Measurements from ENCODE around the gene STPG1.

Gene STPG1

DNA sequence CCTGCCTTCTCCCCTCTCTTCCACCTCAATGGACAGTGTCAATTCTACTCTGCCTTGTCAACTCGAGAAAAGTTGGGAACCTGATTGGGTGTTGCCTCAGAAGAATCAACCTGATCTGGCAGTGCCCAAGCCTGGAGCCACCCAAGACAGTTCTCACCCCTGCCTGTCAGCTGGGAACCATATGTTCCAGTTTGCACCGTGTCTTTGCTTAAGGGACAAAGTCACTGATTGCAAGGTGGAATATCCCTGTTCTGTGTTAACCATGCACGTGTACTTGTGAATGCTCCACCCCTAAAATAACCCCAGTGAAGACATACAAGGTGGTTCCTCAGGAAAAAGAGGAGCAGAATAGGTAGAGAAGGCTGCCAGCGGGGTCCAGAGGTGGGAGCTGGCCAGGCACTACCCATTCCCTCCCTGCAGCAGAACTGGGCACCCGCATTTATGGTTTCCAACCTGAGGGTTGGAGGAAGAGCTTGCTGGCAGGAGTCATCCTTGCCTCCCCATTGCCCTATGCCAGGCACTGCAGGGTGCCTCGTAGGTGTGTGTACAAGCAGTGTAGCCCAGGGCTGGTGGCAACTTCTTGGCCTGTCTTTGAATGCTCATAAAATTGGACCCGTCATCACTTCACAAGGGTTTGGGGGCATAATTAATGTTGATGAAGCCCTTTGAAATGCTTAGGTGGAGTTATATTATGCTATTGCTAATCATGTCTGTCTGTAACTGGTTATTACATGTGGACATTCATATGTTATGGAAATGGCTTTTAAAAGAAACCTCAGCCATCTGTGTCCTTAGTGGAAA is 13.4 kb upstream of the STPG1 start:
- DNase-seq (ENCODE audit: low spot score) = no peak

DNA sequence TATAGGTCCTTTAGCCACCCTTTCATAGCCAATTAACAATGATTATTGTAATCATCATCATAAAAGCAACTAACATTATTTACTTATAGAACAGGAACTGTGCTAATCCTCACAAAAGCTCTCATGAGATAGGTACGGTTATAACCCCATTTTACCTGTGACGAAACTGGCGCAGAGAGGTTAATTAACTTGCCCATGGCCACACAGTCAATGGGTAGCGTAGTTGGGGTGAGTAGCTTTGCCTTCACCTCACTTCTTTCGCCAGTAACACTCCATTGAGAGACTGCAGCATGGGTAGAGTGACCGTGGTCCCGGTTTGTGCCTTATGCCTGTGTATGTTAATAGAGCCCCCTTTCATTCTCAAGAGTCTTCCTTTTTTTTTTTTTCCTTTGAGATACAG is 12.3 kb upstream of the STPG1 start:
- no peak for DNase-seq (ENCODE audit: low spot score)

DNA sequence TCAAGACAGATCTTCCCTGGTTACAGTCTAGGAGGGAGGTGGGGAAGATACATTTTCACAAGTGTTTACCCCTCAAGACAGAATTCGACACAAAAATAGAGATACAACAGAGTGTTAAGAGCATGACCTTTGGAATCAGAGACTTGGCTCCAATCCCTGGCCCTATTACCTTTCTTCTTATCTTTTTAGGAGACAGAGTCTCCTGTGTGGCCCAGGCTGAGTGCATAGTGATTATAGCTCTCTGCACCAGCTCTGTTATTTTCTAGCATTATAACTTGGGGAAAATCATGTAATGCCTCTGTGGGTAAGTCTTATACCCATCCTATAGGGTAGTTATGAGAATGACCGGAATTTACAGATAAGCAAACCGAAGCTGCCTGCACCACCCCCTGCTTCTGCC is 11.9 kb upstream of the STPG1 start:
- no peak for DNase-seq (ENCODE audit: low spot score)

DNA sequence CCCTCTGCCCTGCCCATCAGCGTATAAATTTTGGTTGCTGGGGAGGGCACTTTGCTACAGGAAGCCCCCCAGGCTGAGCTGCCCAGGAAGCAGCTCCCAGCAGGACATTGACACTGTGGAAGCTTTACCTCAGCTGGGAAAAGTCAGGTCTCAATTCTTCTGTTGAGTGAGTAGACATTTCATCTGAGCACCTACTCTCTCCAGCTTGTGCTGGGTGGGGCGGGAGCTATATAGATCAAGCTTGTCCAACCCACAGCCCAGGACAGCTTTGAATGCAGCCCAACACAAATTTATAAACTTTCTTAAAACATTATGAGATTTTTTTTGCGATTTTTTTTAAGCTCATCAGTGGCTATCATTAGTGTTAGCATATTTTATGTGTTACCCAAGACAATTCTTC is 11.4 kb upstream of the STPG1 start:
- no peak for DNase-seq (ENCODE audit: low spot score)

DNA sequence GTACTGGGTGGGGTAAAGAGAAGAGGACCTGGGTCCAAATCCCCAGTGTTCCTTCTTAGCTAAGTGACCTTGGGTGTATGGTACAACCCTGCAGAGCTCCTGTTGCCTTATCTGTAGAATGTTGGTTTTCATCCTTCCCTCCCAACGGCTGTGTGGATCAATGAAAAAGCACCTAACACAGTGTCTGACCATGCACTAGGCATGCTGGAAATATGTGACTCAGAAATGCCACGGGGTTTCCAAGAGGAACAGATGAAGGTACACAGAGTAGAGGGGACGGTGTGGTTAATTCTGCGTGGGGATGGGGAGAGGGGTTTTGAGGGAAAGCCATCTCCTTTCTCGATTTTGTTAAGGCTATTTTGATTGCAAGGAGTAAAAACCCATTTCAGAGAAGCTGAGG is 10.6 kb upstream of the STPG1 start:
- no peak for DNase-seq (ENCODE audit: low spot score)

DNA sequence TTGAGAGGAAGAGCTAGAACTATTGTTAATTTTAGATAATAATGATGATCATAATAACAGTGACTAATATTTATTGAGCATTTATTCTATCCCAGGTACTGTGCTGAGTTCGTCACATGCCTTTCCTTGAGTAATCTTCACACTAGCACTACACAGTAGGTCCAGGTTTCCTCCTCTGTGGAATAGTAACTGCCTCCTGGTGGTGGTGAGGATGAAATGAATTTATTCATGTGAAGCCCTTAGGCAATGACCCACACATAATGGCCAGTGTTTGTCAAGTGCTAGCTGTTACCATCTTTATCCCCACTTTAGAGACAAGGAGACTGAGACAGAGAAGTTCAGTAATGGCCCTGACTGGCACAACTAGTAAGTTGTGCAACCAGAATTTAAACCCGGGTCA is 7.9 kb upstream of the STPG1 start:
- no peak for DNase-seq (ENCODE audit: low spot score)

DNA sequence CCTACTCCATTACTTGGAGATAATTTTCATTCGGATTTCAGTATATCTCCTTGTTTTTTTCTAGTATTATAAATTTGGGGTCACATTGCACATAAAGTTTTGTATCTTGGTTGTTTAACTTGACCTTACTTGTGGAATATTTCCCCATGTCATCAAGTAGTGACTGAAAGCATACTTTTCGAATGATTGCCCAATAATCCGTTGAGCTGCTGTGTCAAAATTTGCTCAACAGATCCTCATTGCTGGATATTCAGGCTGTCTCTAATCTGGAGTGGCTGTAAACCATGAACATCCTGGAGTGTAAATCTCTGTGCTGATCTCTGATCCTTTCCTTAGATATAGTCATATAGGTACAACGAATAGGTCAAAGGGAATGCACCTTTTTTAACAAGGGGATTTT is 7.0 kb upstream of the STPG1 start:
- no peak for DNase-seq (ENCODE audit: low spot score)

DNA sequence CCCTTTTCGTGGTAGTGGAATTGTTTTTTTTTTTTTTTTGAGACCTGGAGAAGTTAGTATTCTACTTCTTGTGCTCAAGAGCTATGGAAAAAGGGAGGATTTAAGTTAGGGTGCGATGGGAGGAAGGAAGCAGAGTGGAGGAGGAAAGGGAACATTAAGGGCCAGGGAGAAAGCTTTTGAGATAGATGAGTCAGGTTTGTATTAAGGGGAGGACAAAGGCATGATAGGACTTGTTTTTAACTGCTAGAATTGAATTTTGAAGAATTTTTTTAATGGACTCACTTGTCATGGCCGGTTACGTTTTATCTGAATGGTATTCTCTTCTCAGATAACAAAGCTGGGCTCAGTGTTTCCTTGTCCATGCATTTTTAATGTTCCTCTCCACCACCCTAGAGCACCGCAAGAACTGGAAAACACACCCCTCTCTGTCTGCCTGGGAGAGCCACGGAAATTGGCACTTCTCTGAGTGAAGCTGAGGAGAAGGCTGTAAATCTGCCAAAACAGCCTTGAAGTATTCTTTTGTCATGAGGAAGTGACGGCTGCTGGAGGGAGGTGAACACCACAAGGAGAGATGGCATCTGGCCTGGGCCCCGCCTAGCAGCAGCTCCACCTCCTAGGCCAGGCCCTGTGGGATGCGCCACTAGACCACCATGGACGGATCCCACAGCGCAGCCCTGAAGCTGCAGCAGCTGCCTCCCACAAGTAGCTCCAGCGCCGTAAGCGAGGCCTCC is 5.5 kb upstream of the STPG1 start:
- DNase-seq (ENCODE audit: low spot score) = peak; percentile 81

DNA sequence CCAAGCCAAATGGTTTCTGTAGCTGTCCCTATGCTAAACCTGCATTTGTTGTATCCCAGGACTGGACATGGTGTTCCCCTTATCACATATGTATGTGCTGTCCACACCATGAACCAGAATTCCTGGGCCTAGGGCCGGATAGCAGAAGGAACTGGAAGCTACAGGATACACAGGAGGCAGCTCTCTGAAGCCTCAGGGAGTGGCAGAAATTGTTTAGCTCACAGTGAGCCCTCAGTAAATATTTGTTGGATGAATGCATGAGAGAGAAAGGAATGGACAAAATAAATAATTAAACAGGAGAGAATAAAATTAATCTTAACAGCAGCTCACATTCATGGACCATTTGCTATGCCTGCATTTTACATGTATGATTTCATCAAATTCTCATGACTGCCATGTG is 4.1 kb upstream of the STPG1 start:
- no peak for DNase-seq (ENCODE audit: low spot score)

DNA sequence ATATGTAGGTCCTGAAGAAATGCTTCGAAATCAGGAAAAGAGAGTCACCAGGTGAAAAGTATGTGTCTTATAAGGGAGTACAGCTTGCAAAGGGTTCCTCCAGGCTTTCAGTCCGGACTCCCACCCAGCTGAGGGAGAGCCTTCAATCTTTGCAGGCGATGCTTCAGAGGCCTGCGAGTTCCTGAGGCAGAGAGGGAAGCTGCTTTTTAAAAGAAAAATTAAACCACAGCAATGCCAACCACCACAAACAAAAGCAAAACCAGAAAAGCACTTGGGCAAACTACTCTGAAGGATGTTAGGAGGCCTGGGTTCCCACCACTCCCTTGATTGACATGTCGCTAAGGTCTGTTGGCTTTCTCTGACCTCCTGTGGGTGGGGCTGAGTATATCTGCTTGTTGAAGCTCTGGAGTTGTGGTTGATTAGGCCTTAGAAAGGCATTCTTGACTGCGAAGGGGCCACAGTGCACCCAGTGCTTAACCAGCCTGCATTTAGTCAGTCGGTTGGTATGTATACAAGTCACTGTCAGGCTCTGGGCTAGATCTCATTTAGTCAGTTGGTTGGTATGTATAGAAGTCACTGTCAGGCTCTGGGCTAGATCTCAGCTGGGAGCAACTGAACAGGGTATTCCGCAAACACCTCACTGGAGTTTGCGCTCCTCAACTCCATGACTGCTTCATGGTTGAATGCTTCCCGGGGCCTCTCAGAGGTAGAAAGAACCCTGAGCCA is 3.2 kb upstream of the STPG1 start:
- DNase-seq (ENCODE audit: low spot score) = no peak

DNA sequence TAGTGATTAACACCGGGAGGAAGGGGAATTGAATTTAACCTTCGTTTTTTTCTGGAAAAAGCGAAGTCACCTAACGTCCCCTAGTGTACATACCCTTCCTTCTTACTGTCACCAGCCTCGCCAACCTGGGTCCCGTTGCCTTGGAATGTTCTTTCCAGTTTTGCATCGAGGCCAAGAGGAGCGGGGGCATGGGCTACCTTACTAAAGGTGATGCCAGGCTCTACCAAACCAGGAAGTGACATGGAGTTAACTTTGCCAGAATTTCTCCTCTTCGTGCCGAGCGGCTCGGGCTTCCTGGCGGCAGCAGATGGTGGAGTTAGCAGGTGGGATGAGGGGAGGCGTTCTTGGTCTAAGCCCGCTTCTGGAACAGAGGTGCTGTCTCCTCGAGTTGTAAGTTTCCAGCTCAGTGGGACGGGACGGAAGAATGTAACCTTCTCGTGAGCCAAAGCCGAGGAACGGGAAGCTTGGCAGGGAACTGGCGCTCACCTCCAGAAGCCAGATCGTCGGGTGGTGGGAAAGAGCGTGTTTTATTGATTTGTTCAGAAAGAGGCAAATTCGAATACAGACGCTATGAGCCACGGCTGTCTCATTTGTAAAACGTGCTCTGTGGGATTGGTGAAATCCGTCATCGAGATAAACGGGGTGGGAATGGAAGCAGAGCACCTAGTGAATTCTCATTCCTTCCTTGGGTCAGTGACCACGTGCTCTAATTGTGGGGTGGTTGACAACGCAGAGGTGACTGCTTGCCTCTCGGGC is 2.5 kb upstream of the STPG1 start:
- no peak for DNase-seq (ENCODE audit: low spot score)

DNA sequence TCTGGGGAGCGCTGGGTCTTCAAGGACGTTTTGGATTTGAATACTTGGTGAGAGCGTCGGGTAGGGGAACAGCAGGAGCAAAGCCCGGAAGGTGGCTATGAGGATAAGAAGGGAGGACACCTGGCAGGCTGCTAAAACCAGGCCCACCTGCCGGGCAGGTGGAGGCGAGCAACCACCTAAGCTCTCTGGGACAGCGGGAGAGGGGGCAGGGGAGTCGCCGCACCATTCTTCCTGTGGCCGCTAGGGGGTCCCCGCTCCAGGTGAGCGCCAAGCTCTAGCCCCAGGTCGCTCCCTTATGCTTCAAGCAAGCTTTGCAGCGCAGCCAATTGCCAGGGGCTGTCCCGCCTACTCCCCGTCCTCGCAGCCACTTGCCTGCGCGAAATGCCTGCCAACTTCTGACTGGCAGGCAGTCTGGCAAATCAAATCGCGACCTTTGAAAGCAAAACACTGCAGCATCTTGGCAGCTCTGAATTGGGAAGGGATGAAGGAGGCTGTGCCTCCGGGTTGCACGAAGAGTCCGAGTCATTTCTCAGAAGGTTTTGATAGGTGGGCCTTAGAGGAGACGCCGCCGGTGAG is 1.8 kb upstream of the STPG1 start, which contains the start of gene NIPAL3:
Gene NIPAL3, plus strand, starts transcription at position 469 of the 576 bp plus-strand sequence. CDS start 3,746 bp downstream, outside the sequence.
- DNase-seq (ENCODE audit: low spot score) = peak; percentile 81

DNA sequence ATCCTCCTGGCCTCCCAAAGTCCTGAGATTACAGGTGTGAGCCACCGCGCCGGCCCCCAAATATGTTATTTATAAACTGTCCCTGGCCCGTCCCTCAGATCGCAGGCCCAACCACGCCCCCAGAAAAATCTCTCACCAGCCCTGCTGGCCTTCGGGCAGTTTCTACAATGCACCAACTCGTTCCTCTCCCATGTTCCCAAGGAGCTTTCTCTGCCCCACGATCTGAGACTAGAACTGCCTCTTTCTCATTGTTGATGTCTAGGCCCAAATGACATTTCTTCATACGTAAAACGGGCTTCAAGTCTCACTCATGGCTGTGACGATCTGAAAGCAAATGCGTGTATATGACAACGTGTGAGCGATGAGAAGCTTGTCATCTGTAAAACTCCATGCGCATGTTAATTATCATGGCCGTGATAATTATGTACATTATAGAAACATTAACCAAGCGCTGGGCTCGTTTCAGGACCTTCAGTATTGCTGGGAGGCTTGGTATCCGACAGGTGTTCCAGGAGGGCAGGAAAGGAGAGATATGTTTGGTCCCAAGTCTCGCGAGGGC is 1.3 kb upstream of the STPG1 start:
- no peak for DNase-seq (ENCODE audit: low spot score)

DNA sequence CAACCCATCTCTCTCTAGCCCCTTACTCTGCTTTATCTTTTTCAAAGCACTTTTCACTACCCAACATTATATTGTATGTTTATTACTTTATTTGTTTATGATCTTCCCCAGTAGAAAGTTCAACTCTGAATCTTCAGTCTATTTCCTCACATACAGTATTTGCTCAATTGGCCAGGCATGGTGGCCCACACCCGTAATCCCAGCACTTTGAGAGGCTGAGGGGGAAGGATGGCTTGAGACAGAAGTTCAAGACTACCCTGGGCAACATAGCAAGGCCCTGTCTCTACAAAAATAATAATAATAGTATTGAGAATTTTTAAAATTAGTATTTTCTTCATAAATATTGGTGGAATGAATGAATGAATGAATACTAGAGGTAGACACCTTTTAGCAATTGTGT is 1.2 kb downstream of the STPG1 start:
- no peak for DNase-seq (ENCODE audit: low spot score)

DNA sequence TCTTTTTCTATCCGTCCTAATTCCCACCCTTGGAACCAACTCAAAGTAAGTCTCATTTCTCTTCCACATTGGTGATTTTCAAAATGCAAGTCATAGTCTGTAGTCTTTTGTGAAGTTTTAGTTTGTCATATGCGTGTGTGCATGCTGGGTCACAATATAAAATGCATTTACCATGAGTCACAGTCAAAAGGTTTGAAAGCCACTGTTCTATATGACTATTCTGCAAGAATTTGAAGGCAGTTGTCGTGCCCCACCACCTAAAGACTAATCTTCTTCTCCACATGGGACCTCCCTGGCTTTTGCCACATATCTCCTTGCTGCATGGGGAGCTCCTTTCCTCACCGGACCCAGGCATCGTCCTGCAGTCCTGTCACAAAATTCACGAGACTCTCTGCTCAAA is 1.6 kb downstream of the STPG1 start:
- DNase-seq (ENCODE audit: low spot score) = no peak

DNA sequence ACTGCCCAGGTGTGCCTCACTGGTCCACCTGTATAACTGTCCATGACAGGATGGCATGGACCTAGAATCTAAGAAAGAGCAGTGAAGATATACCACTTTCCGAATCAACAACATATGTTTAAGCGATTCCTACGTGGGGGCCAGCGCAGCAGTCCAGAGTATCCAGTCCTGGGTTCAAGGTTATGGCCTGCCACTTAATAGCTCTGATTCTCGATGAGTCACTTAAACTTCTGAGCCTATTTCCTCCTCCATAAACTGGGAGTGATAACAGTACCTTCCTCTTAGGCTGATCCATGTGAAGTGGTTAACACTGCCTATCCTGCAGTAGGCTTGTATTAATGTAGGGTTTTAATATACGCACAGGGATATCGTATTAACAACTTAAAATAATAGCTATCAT is 2.8 kb downstream of the STPG1 start:
- DNase-seq (ENCODE audit: low spot score) = no peak

DNA sequence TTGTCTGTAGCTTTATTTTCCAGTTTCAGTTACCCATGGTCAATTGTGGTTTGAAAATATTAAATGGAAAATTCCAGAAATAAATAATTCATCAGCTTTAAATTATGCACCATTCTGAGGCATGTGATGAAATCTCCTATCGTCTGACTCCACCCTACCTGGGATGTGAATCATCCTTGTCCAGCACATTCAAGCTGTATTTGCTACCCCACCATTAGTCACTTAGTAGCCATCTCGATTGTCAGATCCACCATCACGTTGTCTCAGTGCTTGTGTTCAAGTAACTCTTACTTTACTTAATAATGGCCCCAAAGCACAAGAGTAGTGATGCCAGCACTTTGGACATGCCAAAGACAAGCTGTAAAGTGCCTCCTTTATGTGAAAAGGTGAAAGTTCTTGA is 4.0 kb downstream of the STPG1 start:
- no peak for DNase-seq (ENCODE audit: low spot score)

DNA sequence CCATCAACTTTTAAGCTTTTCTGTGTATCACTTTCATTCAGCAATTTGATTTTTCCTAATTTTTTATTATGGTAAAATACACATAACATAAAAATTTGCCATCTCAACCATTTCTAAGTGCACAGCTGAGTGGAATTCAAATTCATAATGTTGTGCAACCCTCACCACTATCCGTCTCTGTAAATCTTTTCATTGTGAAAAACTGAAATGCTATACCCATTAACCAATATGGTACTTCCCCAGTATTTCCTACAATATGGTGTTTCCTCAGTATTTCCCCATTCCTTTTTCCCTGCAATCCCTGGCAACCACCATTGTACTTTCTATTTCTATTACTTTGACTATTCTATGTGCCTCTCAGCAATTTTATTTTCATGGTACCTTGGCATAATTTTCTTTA is 6.8 kb downstream of the STPG1 start:
- no peak for DNase-seq (ENCODE audit: low spot score)

DNA sequence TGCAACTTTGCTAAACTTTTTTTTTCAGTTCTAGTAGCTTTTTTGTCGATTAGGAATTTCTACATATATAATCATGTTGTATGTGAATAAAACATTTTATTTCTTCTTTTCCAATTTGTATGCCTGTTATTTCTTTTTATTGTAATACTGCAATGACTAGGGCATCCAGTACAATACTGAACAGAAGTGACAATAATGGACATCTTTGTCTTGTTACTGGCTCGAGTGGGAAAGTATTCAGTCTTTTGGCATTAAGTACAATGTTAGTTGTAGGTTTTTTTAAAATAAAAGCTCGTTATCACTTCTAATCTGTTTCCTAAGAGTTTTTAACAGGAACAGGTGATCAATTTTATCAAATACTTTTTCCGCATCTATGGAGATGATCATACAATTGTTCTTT is 9.8 kb downstream of the STPG1 start:
- DNase-seq (ENCODE audit: low spot score) = no peak

DNA sequence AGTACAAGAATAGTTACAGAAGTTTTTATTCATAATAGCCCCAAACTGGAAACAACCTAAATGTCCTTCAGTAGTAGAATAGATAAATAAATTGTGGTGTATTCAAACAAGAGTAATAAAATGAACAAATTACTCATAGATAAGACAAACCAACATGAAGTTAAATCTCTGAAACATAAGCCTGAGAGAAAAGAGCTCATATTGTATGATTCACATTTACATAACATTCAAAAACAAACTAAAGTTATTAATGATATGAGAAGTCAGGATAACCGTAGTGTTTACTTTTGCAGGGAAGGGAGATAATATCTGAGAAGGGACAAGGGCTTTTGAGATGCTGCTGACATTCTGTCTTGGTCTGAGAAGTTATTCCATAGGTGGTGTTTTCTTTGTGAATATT is 13.5 kb downstream of the STPG1 start:
- no peak for DNase-seq (ENCODE audit: low spot score)

DNA sequence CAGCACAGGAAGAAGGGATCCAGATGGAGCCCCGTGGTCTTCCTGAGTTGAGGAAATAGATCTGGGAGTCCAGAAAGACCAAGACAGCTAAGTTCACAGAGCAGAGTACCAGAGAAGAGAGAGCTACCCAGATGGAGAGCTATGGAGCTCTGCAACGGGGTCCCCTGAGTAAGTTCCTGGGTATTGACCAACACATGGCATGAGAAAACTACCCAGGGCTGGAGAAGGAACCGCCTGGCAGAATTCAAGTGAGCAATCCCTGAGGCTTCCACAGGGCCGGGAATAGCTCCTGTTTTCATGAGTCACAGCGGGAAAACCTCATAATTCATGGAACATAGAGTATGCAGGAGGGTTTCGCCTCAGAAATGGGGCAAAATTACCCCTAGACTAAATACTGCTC is 19.7 kb downstream of the STPG1 start:
- no peak for DNase-seq (ENCODE audit: low spot score)

Measured in COLO829 (cell line).